Stimulated activated CD4-positive, alpha-beta T cell treated with anti-CD3 and anti-CD28 coated beads, Interleukin-2, amount 100 ng/mL, for 4 hours (primary cell): Measurements from ENCODE around the gene HNRNPF.
A peak's percentile ranks its signal among the peaks of the same experiment; 100 is the strongest.
"Not testable (repeated sequence)": the region's sequence is repeated elsewhere in the genome, so short reads cannot be mapped to it uniquely, and the experiment has no call there.

ENCODE experiments used
- DNase-seq: peaks from one replicate; pipeline ENCODE4 v3.0.0-alpha.2; 2020; ENCODE audit warnings: low read depth

The HNRNPF gene

GRCh38 chr10:43396928-43397624, 11.9 kb downstream of the HNRNPF start:
- peak; percentile 46 for DNase-seq

GRCh38 chr10:43396061-43396927, 12.7 kb downstream of the HNRNPF start:
- peak; percentile 51 for DNase-seq

- no peak for DNase-seq
These were observed 13.4 kb downstream of the HNRNPF start for GRCh38 chr10:43395571-43396060.

- DNase-seq: no peak
These were observed 14.1 kb downstream of the HNRNPF start for GRCh38 chr10:43394868-43395267.

- DNase-seq: no peak
These were observed 15.2 kb downstream of the HNRNPF start for GRCh38 chr10:43393606-43394360.

- not testable (repeated sequence) for DNase-seq
These were observed 15.8 kb downstream of the HNRNPF start for GRCh38 chr10:43393186-43393585.

GRCh38 chr10:43392748-43393147, 16.2 kb downstream of the HNRNPF start:
- DNase-seq: no peak

GRCh38 chr10:43391496-43391895, 17.5 kb downstream of the HNRNPF start:
- no peak for DNase-seq

GRCh38 chr10:43390759-43391158, 18.2 kb downstream of the HNRNPF start:
- no peak for DNase-seq

- no peak for DNase-seq
These were observed 18.7 kb downstream of the HNRNPF start for GRCh38 chr10:43390333-43390732.

- no peak for DNase-seq
These were observed 19.1 kb downstream of the HNRNPF start for GRCh38 chr10:43389867-43390266.

- DNase-seq: no peak
These were observed 21.3 kb downstream of the HNRNPF start for GRCh38 chr10:43387678-43388032.

- no peak for DNase-seq
These were observed 21.9 kb downstream of the HNRNPF start for GRCh38 chr10:43386981-43387677.

- DNase-seq: no peak
These were observed 22.4 kb downstream of the HNRNPF start for GRCh38 chr10:43386549-43386948.

GRCh38 chr10:43385412-43386004, 23.5 kb downstream of the HNRNPF start:
- DNase-seq: no peak

GRCh38 chr10:43384252-43385221, 24.4 kb downstream of the HNRNPF start:
- no peak for DNase-seq

- no peak for DNase-seq
These were observed 25.6 kb downstream of the HNRNPF start for GRCh38 chr10:43383204-43383971.

- DNase-seq: no peak
These were observed 28.3 kb downstream of the HNRNPF start for GRCh38 chr10:43380610-43381222.

- DNase-seq: no peak
These were observed 31.5 kb downstream of the HNRNPF start for GRCh38 chr10:43377424-43377883.
